Liver (tissue), 9 donors: ENCODE data around the gene BUB3. TPM values are rescaled to one million over a fixed set of nuclear protein-coding genes. Genes with fewer than 3 reads are reported as not detected.

Experiments used
- DNase-seq: peaks from one replicate; pipeline ENCODE4 v3.0.0-alpha.2; 2017; ENCODE audit warnings: low spot score
- H3K27ac ChIP-seq, 2 donors: one replicate each; pipeline ENCODE4 v1.7.0; 2013; ENCODE audit warnings: inconsistent platforms in 2 of 2, low read length in 2 of 2, control low read depth in 1 of 2, low read depth in 1 of 2, mild to moderate bottlenecking in 1 of 2
- H3K27me3 ChIP-seq, 4 donors: one replicate each; pipeline versions ENCODE4 v1.6.1 to v1.7.0; 2013; ENCODE audit warnings: low read length in 3 of 4, inconsistent platforms in 1 of 4, mild to moderate bottlenecking in 1 of 4, moderate library complexity in 1 of 4; ENCODE audit not compliant: control insufficient read depth in 4 of 4, insufficient read depth in 4 of 4
- H3K36me3 ChIP-seq, 4 donors: one replicate each; pipeline versions ENCODE4 v1.6.1 to v1.7.0; 2013; ENCODE audit warnings: low read length in 3 of 4, mild to moderate bottlenecking in 3 of 4, low read depth in 1 of 4, moderate library complexity in 1 of 4; ENCODE audit not compliant: control insufficient read depth in 4 of 4, insufficient read depth in 3 of 4
- H3K4me1 ChIP-seq, 4 donors: one replicate each; pipeline versions ENCODE4 v1.6.1 to v1.7.0; 2013; ENCODE audit warnings: low read length in 3 of 4, mild to moderate bottlenecking in 3 of 4, moderate library complexity in 1 of 4; ENCODE audit not compliant: control insufficient read depth in 4 of 4, insufficient read depth in 4 of 4
- H3K4me3 ChIP-seq, 3 donors: one replicate each; pipeline versions ENCODE4 v1.6.1 to v1.7.0; 2013; ENCODE audit warnings: low read length in 3 of 3, control low read depth in 1 of 3, low read depth in 1 of 3, mild to moderate bottlenecking in 1 of 3
- H3K9ac ChIP-seq, 2 donors: one replicate each; pipeline ENCODE4 v1.7.0; 2013; ENCODE audit warnings: low read length in 2 of 2, mild to moderate bottlenecking in 2 of 2, moderate library complexity in 2 of 2, control low read depth in 1 of 2, low read depth in 1 of 2
- H3K9me3 ChIP-seq, 4 donors: one replicate each; pipeline versions ENCODE4 v1.6.1 to v1.7.0; 2013; ENCODE audit warnings: low read length in 3 of 4; ENCODE audit not compliant: control insufficient read depth in 4 of 4
- ATF3 ChIP-seq: IDR thresholded peaks from 2 replicates; pipeline ENCODE4 v1.6.1; 2016; ENCODE audit warnings: antibody characterized with exemption
- CTCF ChIP-seq: fragments of 150-350 bp; IDR thresholded peaks from 2 replicates; pipeline ENCODE4 v1.5.1; 2017; ENCODE audit warnings: improper control_type of control experiment, low read depth, low read length; ENCODE audit not compliant: missing input control
- FOXA1 ChIP-seq: IDR thresholded peaks from 2 replicates; pipeline ENCODE4 v1.6.1; 2016; ENCODE audit warnings: antibody characterized with exemption
- GABPA ChIP-seq, 2 donors: IDR thresholded peaks in 1 of 2; conservative IDR thresholded peaks in 1 of 2; 2 replicates each; pipeline ENCODE4 v1.6.1; 2016; ENCODE audit warnings: antibody characterized with exemption in 2 of 2, mild to moderate bottlenecking in 1 of 2, moderate library complexity in 1 of 2
- RAD21 ChIP-seq, 2 donors: IDR thresholded peaks; 2 replicates each; pipeline ENCODE4 v1.6.1; 2016; ENCODE audit warnings: antibody characterized with exemption in 2 of 2, mild to moderate bottlenecking in 2 of 2
- REST ChIP-seq: IDR thresholded peaks from 2 replicates; pipeline ENCODE4 v1.6.1; 2016; ENCODE audit warnings: antibody characterized with exemption, mild to moderate bottlenecking
- RXRA ChIP-seq, 2 donors: IDR thresholded peaks; 2 replicates each; pipeline ENCODE4 v1.6.1; 2017 to 2018; ENCODE audit warnings: antibody characterized with exemption in 2 of 2, mild to moderate bottlenecking in 1 of 2
- SP1 ChIP-seq: IDR thresholded peaks from 2 replicates; pipeline ENCODE4 v1.6.1; 2018; ENCODE audit warnings: antibody characterized with exemption, mild to moderate bottlenecking
- TAF1 ChIP-seq: conservative IDR thresholded peaks from 2 replicates; pipeline ENCODE4 v1.6.1; 2016; ENCODE audit warnings: antibody characterized with exemption, mild to moderate bottlenecking
- ZBTB33 ChIP-seq: IDR thresholded peaks from 2 replicates; pipeline ENCODE4 v1.6.1; 2016; ENCODE audit warnings: antibody characterized with exemption
- WGBS: extraction: QIAGEN DNeasy Blood & Tissue Kit; methylation state at CpG from one replicate; pipeline ENCODE4 v1.1.7; 2013; 5-methylcytosine and 5-hydroxymethylcytosine counted together
- polyA plus RNA-seq, 2 donors: library from polyadenylated mRNA; stranded (reverse) in 1 of 2; unstranded in 1 of 2; fragments of 200-250 nt in 1 of 2; fragments of >200 nt in 1 of 2; fragmentation: Nextera tagmentation in 1 of 2; extraction: Ambion mirVana in 1 of 2; gene quantifications; one replicate each; pipeline versions ENCODE4 v1.2.1 to v1.2.3, GENCODE V29; 2013 to 2015
- total RNA-seq, 2 donors: library from RNA; depleted of rRNA; stranded (reverse); fragments of >200 nt; gene quantifications; one replicate each; pipeline ENCODE4 v1.2.3, GENCODE V29; 2014
- donor health status: healthy.
- donor health status: healthy.
- donor health status: healthy.
- donor health status: healthy.
- donor health status: healthy.

The BUB3 gene
- total and polyA plus RNA-seq, 4 donors, result 27.1 to 90.9 (median 41.6) TPM

GRCh38 chr10:123212063-123212462, 57.9 kb downstream of the BUB3 start:
- 96% methylated on average over 1 of the region's 1 CpG for WGBS
- DNase-seq, result no peak
- no peaks in the 10 kb centered on the region for H3K4me1 ChIP-seq

More at GRCh38 chr10:123212063-123212462, 57.9 kb downstream of the BUB3 start:
- peaks cover 2 to 8% (median 6%) of the 10 kb centered on the region in 4 donors for H3K9me3 ChIP-seq
- TF ChIP-seq SP1, result no peak
- no peak for TF ChIP-seq REST
- TF ChIP-seq TAF1, result no peak
- no peak for TF ChIP-seq ZBTB33
- no peak for TF ChIP-seq GABPA (IDR thresholded peaks at IDR 0.05 in 1 of 2, conservative IDR thresholded peaks at IDR 0.05 in 1 of 2)
- no peak for TF ChIP-seq RXRA (IDR thresholded peaks at IDR 0.05)
- no peak for TF ChIP-seq ATF3
- no peak for TF ChIP-seq CTCF
- no peak for TF ChIP-seq FOXA1
- TF ChIP-seq RAD21 (IDR thresholded peaks at IDR 0.05), result no peak
- no peaks in the 10 kb centered on the region for H3K27me3 ChIP-seq
- no peak overlapping the region for H3K27ac ChIP-seq
- H3K4me3 ChIP-seq, result no peak overlapping the region
- no peaks in the 10 kb centered on the region for H3K36me3 ChIP-seq
- H3K9ac ChIP-seq, result no peak overlapping the region
